GM23248 (cell line): Measurements from ENCODE around the gene PKD1. TPM values are rescaled to one million over a fixed set of nuclear protein-coding genes. Genes with fewer than 3 reads are reported as not detected.

Source experiments
- DNase-seq: peaks from one replicate; pipeline ENCODE4 v3.0.0-alpha.2; 2015
- H2AFZ ChIP-seq: fragments of 200-600 bp; sonication (generic); 2 replicates; pipeline ENCODE4 v1.6.1; 2016; ENCODE audit warnings: antibody characterized with exemption
- H3F3A ChIP-seq: fragments of 200-600 bp; sonication (generic); 2 replicates; pipeline ENCODE4 v1.6.1; 2016; ENCODE audit warnings: mild to moderate bottlenecking, antibody characterized with exemption, mixed run types; ENCODE audit not compliant: insufficient read depth
- H3K27ac ChIP-seq: fragments of 200-600 bp; sonication (generic); 2 replicates; pipeline ENCODE4 v1.5.1; 2016; ENCODE audit warnings: mild to moderate bottlenecking
- H3K27me3 ChIP-seq: fragments of 200-600 bp; sonication (generic); replicated peaks from 2 replicates; pipeline ENCODE4 v1.6.1; 2016; ENCODE audit warnings: mild to moderate bottlenecking; ENCODE audit not compliant: insufficient read depth
- H3K36me3 ChIP-seq: fragments of 200-600 bp; sonication (generic); 2 replicates; pipeline ENCODE4 v1.6.1; 2016; ENCODE audit warnings: low read depth, mild to moderate bottlenecking
- H3K4me1 ChIP-seq: fragments of 200-600 bp; sonication (generic); 2 replicates; pipeline ENCODE4 v1.6.1; 2016; ENCODE audit warnings: mild to moderate bottlenecking; ENCODE audit not compliant: insufficient read depth
- H3K4me2 ChIP-seq: fragments of 200-600 bp; sonication (generic); one replicate; pipeline ENCODE4 v1.6.1; 2016; ENCODE audit warnings: mild to moderate bottlenecking; ENCODE audit not compliant: unreplicated experiment
- H3K4me3 ChIP-seq: fragments of 200-600 bp; sonication (generic); 2 replicates; pipeline ENCODE4 v1.5.1; 2016; ENCODE audit warnings: mild to moderate bottlenecking
- H3K79me2 ChIP-seq: fragments of 200-600 bp; sonication (generic); 2 replicates; pipeline ENCODE4 v1.6.1; 2016; ENCODE audit warnings: mild to moderate bottlenecking; ENCODE audit not compliant: insufficient read depth
- H3K9ac ChIP-seq: fragments of 200-600 bp; sonication (generic); 2 replicates; pipeline ENCODE4 v1.6.1; 2016; ENCODE audit warnings: mild to moderate bottlenecking
- H3K9me2 ChIP-seq: fragments of 200-600 bp; sonication (generic); 2 replicates; pipeline ENCODE4 v1.6.1; 2016; ENCODE audit warnings: mixed run types, mild to moderate bottlenecking, moderate library complexity; ENCODE audit not compliant: insufficient read depth
- H3K9me3 ChIP-seq: fragments of 200-600 bp; sonication (generic); one replicate; pipeline ENCODE4 v1.6.1; 2017; ENCODE audit warnings: low read depth
- H4K20me1 ChIP-seq: fragments of 200-600 bp; sonication (generic); 2 replicates; pipeline ENCODE4 v1.6.0; 2016; ENCODE audit not compliant: insufficient read depth
- EZH2 ChIP-seq: fragments of 200-600 bp; sonication (generic); IDR thresholded peaks from 2 replicates; pipeline ENCODE4 v1.6.1; 2018; ENCODE audit warnings: antibody characterized with exemption, mild to moderate bottlenecking; ENCODE audit not compliant: insufficient read depth, poor library complexity, severe bottlenecking
- EZH2phosphoT487 ChIP-seq: fragments of 200-600 bp; sonication (generic); IDR thresholded peaks from 2 replicates; pipeline ENCODE4 v1.6.1; 2018; ENCODE audit warnings: antibody characterized with exemption, moderate library complexity, mild to moderate bottlenecking, low read depth; ENCODE audit not compliant: insufficient read depth
- WGBS, 2 experiments: methylation state at CpG; one replicate each; pipeline ENCODE4 v1.1.6; 2015 to 2017; ENCODE audit warnings: low lambda C conversion rate in 2 of 2, low coverage in 1 of 2; ENCODE audit errors: missing lambda C conversion rate in 2 of 2; 5-methylcytosine and 5-hydroxymethylcytosine counted together
- in situ Hi-C: fragments of 300-500 bp; cut with MboI; formaldehyde crosslinking; loops from 2 replicates; pipeline ENCODE4 v1.15.0; 2020
- polyA plus RNA-seq: library from polyadenylated mRNA; unstranded; fragments of >200 nt; fragmentation: Nextera tagmentation; extraction: Ambion mirVana; gene quantifications from 2 replicates; pipeline ENCODE4 v1.2.1, GENCODE V29; 2016
- total RNA-seq: library from RNA; depleted of rRNA; stranded (reverse); fragments of >200 nt; shearing (Covaris generic); gene quantifications from 2 replicates; pipeline ENCODE4 v1.2.3, GENCODE V29; 2014

PKD1 gene
- total and polyA plus RNA-seq, 2 experiments from 2014 or later = 48.4 to 201 TPM

DNA sequence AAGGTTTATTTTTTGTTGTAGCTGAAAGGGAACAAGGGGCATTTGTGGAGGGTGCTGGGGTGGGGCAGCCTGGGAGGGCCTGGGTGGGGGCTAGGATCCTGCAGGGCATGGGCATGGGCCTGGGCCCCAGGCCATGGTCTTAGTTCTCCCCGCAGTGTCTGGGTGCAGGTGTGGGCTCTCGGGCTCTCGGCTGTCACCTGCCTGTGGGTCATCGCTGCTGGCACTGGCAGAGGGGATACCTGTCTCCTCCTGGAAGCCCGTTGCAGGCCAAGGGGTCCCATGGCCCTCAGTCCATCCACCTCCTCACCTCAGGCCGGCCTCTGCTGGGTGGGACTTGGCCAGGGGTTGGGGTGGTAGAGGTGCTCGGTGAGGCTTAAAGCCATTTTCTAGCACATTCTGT, 57.6 kb downstream of the PKD1 start:
- H3K36me3 ChIP-seq = no peaks in the 10 kb centered on the region; the same call in 1 of the 2 replicates
- in situ Hi-C loops = no loop called here

DNA sequence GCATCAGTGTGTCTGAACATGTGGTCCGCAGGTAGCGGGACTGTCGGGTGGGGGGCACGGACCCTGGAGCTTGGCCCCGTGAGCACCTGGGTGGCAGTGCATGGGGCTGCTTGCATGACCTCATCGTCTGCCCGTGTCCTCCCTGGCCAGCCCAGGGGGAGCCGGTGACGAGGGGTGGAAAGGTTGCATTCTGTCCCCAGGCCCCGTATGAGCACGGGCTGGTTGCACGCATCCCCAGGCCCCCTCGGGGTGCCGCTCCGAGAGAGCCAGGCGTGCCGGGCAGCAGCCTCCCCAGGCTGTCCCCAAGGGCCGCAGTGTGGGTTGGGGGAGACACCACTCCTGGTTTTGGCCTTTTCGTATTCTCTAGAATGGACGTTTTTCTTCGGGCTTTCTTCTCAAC, 58.0 kb downstream of the PKD1 start:
- Histone ChIP-seq H3F3A (no peaks in the 10 kb centered on the region), H3K27ac (no peak overlapping the region), H3K79me2 (no peaks in the 10 kb centered on the region), H3K9me3 (no peaks in the 10 kb centered on the region), H3K9ac (no peak overlapping the region), H3K9me2 (no peaks in the 10 kb centered on the region), H3K4me2 (no peak overlapping the region), H3K36me3 (no peaks in the 10 kb centered on the region; the same call in 1 of the 2 replicates), H4K20me1 (no peaks in the 10 kb centered on the region), H3K4me1 (no peaks in the 10 kb centered on the region), H3K4me3 (no peak overlapping the region), H2AFZ (no peak overlapping the region), H3K27me3 (no peaks in the 10 kb centered on the region)
- DNase-seq = no peak
- in situ Hi-C loops = no loop called here
- 92 to 94% methylated on average over 21 of the region's 21 CpGs for WGBS, 2 experiments
- TF ChIP-seq EZH2 (no peak), EZH2phosphoT487 (no peak)

More for the DNA sequence above, 57.6 kb downstream of the PKD1 start:
- no peaks in the 10 kb centered on the region for H3K27me3 ChIP-seq
- H3K4me3 ChIP-seq = no peak overlapping the region
- H3K79me2 ChIP-seq = no peaks in the 10 kb centered on the region
- no peak overlapping the region for H3K27ac ChIP-seq
- no peaks in the 10 kb centered on the region for H3K9me3 ChIP-seq
- H4K20me1 ChIP-seq = no peaks in the 10 kb centered on the region
- H3K4me2 ChIP-seq = no peak overlapping the region
- no peaks in the 10 kb centered on the region for H3F3A ChIP-seq
- TF ChIP-seq EZH2phosphoT487 (no peak), EZH2 (no peak)
- H3K4me1 ChIP-seq = no peaks in the 10 kb centered on the region
- no peak overlapping the region for H2AFZ ChIP-seq
- WGBS, 2 experiments = 97 to 98% methylated on average over 5 to 7 of the region's 7 CpGs
- H3K9ac ChIP-seq = no peak overlapping the region
- DNase-seq = no peak
- H3K9me2 ChIP-seq = no peaks in the 10 kb centered on the region

DNA sequence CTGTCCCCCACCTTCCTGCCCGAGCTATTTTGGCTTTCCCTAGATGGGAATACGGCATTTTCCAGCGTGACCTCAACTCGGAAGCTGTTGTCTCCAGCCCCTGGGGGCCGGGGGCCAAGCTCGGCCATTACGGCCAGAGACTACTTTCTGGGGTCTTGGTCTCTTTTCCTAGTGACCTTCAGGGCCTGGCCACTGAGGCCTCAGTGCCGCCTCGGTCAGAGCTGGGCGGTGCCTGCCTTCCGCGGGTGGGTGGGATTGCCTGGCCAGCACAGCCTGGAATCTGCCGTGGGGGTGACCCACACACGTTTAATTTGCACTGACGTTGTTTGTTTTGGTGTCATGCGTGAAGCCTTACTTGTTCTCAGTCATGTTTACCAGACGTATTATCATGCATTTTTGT, 58.7 kb downstream of the PKD1 start:
- DNase-seq = no peak
- no peak overlapping the region for H3K9ac ChIP-seq
- H3K9me2 ChIP-seq = no peaks in the 10 kb centered on the region
- no peaks in the 10 kb centered on the region; the same call in 1 of the 2 replicates for H3K36me3 ChIP-seq
- 91 to 94% methylated on average over 17 of the region's 17 CpGs for WGBS, 2 experiments
- H3K9me3 ChIP-seq = no peaks in the 10 kb centered on the region
- no peak overlapping the region for H3K4me2 ChIP-seq
- no peaks in the 10 kb centered on the region for H3K4me1 ChIP-seq
- no peaks in the 10 kb centered on the region for H3K27me3 ChIP-seq
- H3K79me2 ChIP-seq = no peaks in the 10 kb centered on the region
- H3K27ac ChIP-seq = no peak overlapping the region
- H3F3A ChIP-seq = no peaks in the 10 kb centered on the region
- no peak overlapping the region for H3K4me3 ChIP-seq
- in situ Hi-C loops = no loop called here
- no peaks in the 10 kb centered on the region for H4K20me1 ChIP-seq
- H2AFZ ChIP-seq = no peak overlapping the region
- TF ChIP-seq EZH2phosphoT487 = no peak

DNA sequence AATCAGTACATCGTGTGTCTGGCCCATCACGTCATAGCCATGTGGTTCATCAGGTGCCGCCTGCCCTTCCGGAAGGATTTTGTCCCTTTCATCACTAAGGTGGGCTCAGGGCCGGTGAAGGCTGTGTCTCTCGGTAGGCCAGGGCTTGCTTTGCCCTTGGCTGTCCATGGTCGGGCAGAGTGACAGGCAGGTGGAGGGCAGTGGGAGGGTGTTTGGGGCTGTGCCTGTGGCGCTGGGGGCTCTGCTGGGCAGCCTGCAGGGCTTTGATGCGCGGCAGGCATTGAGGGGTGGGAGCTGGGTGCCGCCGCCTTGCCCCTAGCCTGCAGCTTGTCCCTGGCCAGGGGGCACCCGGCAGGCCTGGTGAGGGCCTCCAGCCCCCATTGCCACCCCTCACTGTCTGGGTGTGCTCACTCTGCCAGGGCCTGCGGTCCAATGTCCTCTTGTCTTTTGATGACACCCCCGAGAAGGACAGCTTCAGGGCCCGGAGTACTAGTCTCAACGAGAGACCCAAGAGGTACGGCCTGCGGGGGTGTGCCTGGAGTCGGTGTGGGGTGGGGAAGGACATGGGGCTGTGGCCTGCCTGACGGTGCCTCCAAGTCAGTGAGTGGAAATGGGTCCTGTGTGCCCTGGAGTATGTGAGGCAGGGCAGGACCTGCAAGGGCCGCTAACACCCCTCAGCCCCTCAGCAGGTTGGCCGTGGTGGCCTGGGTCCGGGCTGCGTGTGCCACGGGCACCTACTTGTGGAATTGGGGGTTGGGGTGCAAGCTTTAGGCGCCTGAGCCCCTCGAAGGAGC, 59.4 kb downstream of the PKD1 start:
- H3K27me3 ChIP-seq = no peaks in the 10 kb centered on the region
- no peak overlapping the region for H2AFZ ChIP-seq
- no peaks in the 10 kb centered on the region for H4K20me1 ChIP-seq
- no peaks in the 10 kb centered on the region for H3F3A ChIP-seq
- H3K79me2 ChIP-seq = no peaks in the 10 kb centered on the region
- DNase-seq = no peak
- H3K27ac ChIP-seq = no peak overlapping the region
- no peak overlapping the region for H3K4me3 ChIP-seq
- TF ChIP-seq EZH2 (no peak), EZH2phosphoT487 (no peak)
- H3K4me1 ChIP-seq = no peaks in the 10 kb centered on the region
- no peak overlapping the region for H3K9ac ChIP-seq
- in situ Hi-C loops = no loop called here
- no peak overlapping the region for H3K4me2 ChIP-seq
- H3K9me2 ChIP-seq = no peaks in the 10 kb centered on the region
- no peaks in the 10 kb centered on the region for H3K9me3 ChIP-seq
- no peaks in the 10 kb centered on the region; the same call in 1 of the 2 replicates for H3K36me3 ChIP-seq
- 95 to 96% methylated on average over 26 of the region's 28 CpGs for WGBS, 2 experiments
